ENCODE results near the gene SV2A. TPM values are rescaled to one million over a fixed set of nuclear protein-coding genes. Genes with fewer than 3 reads are reported as not detected.
"Not testable (repeated sequence)": the region's sequence is repeated elsewhere in the genome, so short reads cannot be mapped to it uniquely, and the experiment has no call there.

The SV2A gene
- polyA plus RNA-seq, 6 donors from 2014 or later = not detected

GRCh38 chr1:149877211-149877946 is 40.3 kb downstream of the SV2A start:
- H3K4me3 Mint-ChIP-seq = peak overlapping the region in 1 of 8 donors; percentile 29
- H3K9me3 Mint-ChIP-seq = no peaks in the 10 kb centered on the region
- ATAC-seq (ENCODE audit: low read depth in 2 of 2) (no peak), DNase-seq (no peak)
- peak overlapping the region in 1 of 6 donors; percentile 57 for H3K27ac Mint-ChIP-seq
- H3K27me3 Mint-ChIP-seq = no peaks in the 10 kb centered on the region
- H3K4me1 Mint-ChIP-seq = peaks cover 9 to 14% (median 13%) of the 10 kb centered on the region in 3 donors
- H3K36me3 Mint-ChIP-seq = no peaks in the 10 kb centered on the region

GRCh38 chr1:149873060-149873459 is 44.6 kb downstream of the SV2A start:
- not testable (repeated sequence) for H3K9me3 Mint-ChIP-seq; DNase-seq; H3K27ac Mint-ChIP-seq; H3K4me3 Mint-ChIP-seq; H3K4me1 Mint-ChIP-seq; ATAC-seq (ENCODE audit: low read depth in 2 of 2); H3K36me3 Mint-ChIP-seq; H3K27me3 Mint-ChIP-seq

GRCh38 chr1:149866887-149867286 is 50.8 kb downstream of the SV2A start:
- not testable (repeated sequence) for H3K36me3 Mint-ChIP-seq; H3K4me3 Mint-ChIP-seq; DNase-seq; H3K9me3 Mint-ChIP-seq; H3K27ac Mint-ChIP-seq; ATAC-seq (ENCODE audit: low read depth in 2 of 2); H3K4me1 Mint-ChIP-seq; H3K27me3 Mint-ChIP-seq

GRCh38 chr1:149861497-149862054 is 56.1 kb downstream of the SV2A start:
- H3K4me1 Mint-ChIP-seq, H3K27me3 Mint-ChIP-seq, H3K27ac Mint-ChIP-seq, H3K4me3 Mint-ChIP-seq, H3K36me3 Mint-ChIP-seq, H3K9me3 Mint-ChIP-seq, DNase-seq: not testable (repeated sequence)
- ATAC-seq (ENCODE audit: low read depth in 2 of 2) = peak; percentile 22 to 25

- H3K36me3 Mint-ChIP-seq, DNase-seq, H3K9me3 Mint-ChIP-seq, H3K27me3 Mint-ChIP-seq, H3K4me3 Mint-ChIP-seq, H3K27ac Mint-ChIP-seq, H3K4me1 Mint-ChIP-seq: not testable (repeated sequence)
- peak; percentile 80 to 82 for ATAC-seq (ENCODE audit: low read depth in 2 of 2)
Observed at GRCh38 chr1:149860684-149861496, 56.8 kb downstream of the SV2A start.

GRCh38 chr1:149860271-149860670 is 57.4 kb downstream of the SV2A start:
- not testable (repeated sequence) for H3K27me3 Mint-ChIP-seq, H3K4me3 Mint-ChIP-seq, H3K27ac Mint-ChIP-seq, DNase-seq, H3K36me3 Mint-ChIP-seq, H3K9me3 Mint-ChIP-seq, H3K4me1 Mint-ChIP-seq
- ATAC-seq (ENCODE audit: low read depth in 2 of 2) = peak; percentile 3 to 10

Other genes starting within 250 kb of the SV2A start
- not detected for gene FCGR1A, start 135.2 kb downstream of the SV2A start, polyA plus RNA-seq (ENCODE audit: low read depth in 6 of 6)
- 10 to 100 TPM; 19.2 to 37.0 (median 28.0) TPM for gene BOLA1, start 18.3 kb downstream of the SV2A start, polyA plus RNA-seq (ENCODE audit: low read depth in 6 of 6)
- gene SF3B4, start 10.0 kb upstream of the SV2A start, polyA plus RNA-seq (ENCODE audit: low read depth in 6 of 6) = 100 to 1,000 TPM in 2 of 6 donors, 10 to 100 TPM in 4; 78.6 to 115 (median 89.4) TPM
- gene MTMR11, start 19.0 kb upstream of the SV2A start, polyA plus RNA-seq (ENCODE audit: low read depth in 6 of 6) = under 1 TPM in 1 of 6 donors, not detected in 5; 0.45 TPM
- gene OTUD7B, start 92.9 kb upstream of the SV2A start, polyA plus RNA-seq (ENCODE audit: low read depth in 6 of 6) = under 1 TPM in 2 of 6 donors, not detected in 4; 0.05 to 0.20 TPM
- gene VPS45, start 149.9 kb upstream of the SV2A start, polyA plus RNA-seq (ENCODE audit: low read depth in 6 of 6) = 10 to 100 TPM; 20.8 to 35.5 (median 26.9) TPM
- gene PLEKHO1, start 232.1 kb upstream of the SV2A start, polyA plus RNA-seq (ENCODE audit: low read depth in 6 of 6) = 10 to 100 TPM; 64.9 to 97.5 (median 84.0) TPM